Kidney epithelial cell (primary cell): Measurements from ENCODE around the gene U2AF1L4. TPM values are rescaled to one million over a fixed set of nuclear protein-coding genes. Genes with fewer than 3 reads are reported as not detected.

Source experiments
- DNase-seq: peaks from one replicate; pipeline ENCODE4 v3.0.0-alpha.2; 2010; ENCODE audit warnings: low read depth
- H3K27me3 ChIP-seq: 2 replicates; pipeline ENCODE4 v1.6.0; 2011; ENCODE audit warnings: low read length; ENCODE audit not compliant: control insufficient read depth, insufficient read depth
- H3K36me3 ChIP-seq: 2 replicates; pipeline ENCODE4 v1.5.1; 2011; ENCODE audit warnings: low read length; ENCODE audit not compliant: control insufficient read depth, insufficient read depth
- H3K4me3 ChIP-seq: 2 replicates; pipeline ENCODE4 v1.5.1; 2011; ENCODE audit warnings: low read depth, mild to moderate bottlenecking, control low read depth, low read length
- CTCF ChIP-seq: IDR thresholded peaks from 2 replicates; pipeline ENCODE4 v1.5.1; 2011; ENCODE audit warnings: mild to moderate bottlenecking, moderate library complexity, low read length, control low read depth, inconsistent platforms; ENCODE audit not compliant: insufficient read depth, poor library complexity, severe bottlenecking
- total RNA-seq: library from RNA; depleted of rRNA; stranded (reverse); fragments of >200 nt; gene quantifications from 2 replicates; pipeline ENCODE4 v1.2.3, GENCODE V29; 2015

The U2AF1L4 gene
- total RNA-seq, 1 donor from 2014 or later = 15.5 TPM

DNA sequence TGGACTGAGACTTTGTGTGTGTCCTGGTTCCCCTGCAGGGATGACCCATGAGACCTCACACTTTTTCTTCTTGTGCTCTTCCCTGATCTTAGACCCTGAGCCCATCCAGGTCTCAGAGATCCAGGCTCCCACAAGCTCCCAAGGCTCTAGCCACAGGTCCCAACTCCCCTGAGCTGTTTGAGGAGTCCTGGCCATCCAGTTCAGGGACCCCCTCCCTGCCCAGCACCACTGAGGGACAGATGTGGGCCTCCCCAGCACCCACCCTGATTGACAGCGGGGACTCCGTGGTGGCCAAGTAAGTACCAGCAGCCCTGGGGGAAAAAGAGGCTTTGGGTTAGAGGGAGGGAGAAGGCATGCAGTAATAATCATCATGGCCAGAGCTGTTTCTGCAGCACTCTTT, 14.5 kb upstream of the U2AF1L4 start:
- Histone ChIP-seq H3K27me3 (no peaks in the 10 kb centered on the region), H3K36me3 (peaks cover 3% of the 10 kb centered on the region), H3K4me3 (no peak overlapping the region)
- DNase-seq = no peak
- TF ChIP-seq CTCF = no peak

- TF ChIP-seq CTCF = no peak
- Histone ChIP-seq H3K27me3 (no peaks in the 10 kb centered on the region), H3K4me3 (peak within 1 kb of the TSS; percentile 66), H3K36me3 (peaks cover 3% of the 10 kb centered on the region)
- DNase-seq = peak; percentile 98
Measured at GRCh38 chr19:35757749-35758608, 12.8 kb upstream of the U2AF1L4 start, which contains the start of gene PROSER3. Gene PROSER3, plus strand, starts transcription at chr19:35758176. Its CDS starts 40 bp downstream, at chr19:35758216.

GRCh38 chr19:35757231-35757748, 12.1 kb upstream of the U2AF1L4 start:
- no peak for DNase-seq
- peak overlapping the region; percentile 14 for H3K4me3 ChIP-seq
- TF ChIP-seq CTCF = no peak
- peaks cover 3% of the 10 kb centered on the region for H3K36me3 ChIP-seq
- no peaks in the 10 kb centered on the region for H3K27me3 ChIP-seq

GRCh38 chr19:35756377-35757230, 11.4 kb upstream of the U2AF1L4 start, which contains the start of gene HSPB6:
Gene HSPB6, minus strand, starts transcription at chr19:35757029. Its CDS starts 21 bp downstream, at chr19:35757008.
- no peak for TF ChIP-seq CTCF
- no peaks in the 10 kb centered on the region for H3K27me3 ChIP-seq
- no peaks in the 10 kb centered on the region for H3K36me3 ChIP-seq
- DNase-seq = no peak
- peak within 1 kb of the TSS; percentile 14 for H3K4me3 ChIP-seq

DNA sequence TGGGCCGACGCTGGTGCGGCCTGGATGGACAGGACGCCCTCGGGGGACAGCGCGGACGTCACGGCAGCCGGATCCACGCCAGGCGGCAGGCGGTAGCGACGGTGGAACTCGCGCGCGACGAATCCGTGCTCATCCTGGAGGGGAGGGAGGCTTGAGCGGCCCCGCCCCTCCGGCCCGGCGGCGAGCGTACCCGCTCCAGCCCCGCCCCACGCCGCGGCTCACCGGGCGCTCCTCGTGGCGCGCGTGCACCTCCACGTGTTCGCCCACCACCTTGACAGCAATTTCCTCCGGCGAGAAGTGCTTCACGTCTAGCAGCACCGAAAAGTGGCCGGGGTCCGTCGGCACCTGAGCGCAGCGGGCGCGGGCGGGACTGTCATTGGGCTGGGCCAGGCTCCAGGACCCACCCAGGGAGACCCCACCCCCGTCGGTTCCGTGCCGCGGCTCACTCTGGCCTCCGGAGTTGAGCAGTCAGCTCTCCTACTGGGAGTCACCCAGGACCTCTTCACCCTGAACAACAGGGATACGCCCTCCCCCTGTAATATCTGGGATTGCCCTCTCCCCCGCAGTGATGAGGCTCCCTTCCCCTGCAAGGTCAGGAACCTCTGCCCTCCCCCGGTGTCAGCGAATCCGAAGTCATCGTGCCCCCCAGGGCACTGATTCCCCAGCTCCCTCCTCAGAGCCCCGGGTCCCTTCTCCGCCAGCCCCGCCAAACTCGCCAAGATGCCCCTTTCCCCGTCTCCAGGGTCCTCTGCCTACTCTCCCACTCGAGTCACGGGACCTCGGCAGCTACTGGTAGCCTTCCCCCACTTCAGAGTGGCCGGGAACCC, 10.5 kb upstream of the U2AF1L4 start:
- no peak overlapping the region for H3K4me3 ChIP-seq
- no peak for TF ChIP-seq CTCF

More for the DNA sequence above, 10.5 kb upstream of the U2AF1L4 start:
- H3K27me3 ChIP-seq = no peaks in the 10 kb centered on the region
- no peak for DNase-seq
- H3K36me3 ChIP-seq = no peaks in the 10 kb centered on the region
